HG03039 (cell line): ENCODE results near the gene CAMSAP2.

Source experiments
- ATAC-seq: cut with Tn5 transposase; IDR thresholded peaks from one replicate; pipeline ENCODE4 v1.9.1; 2021; ENCODE audit warnings: mild to moderate bottlenecking, moderate library complexity; ENCODE audit not compliant: unreplicated experiment

The CAMSAP2 gene

DNA sequence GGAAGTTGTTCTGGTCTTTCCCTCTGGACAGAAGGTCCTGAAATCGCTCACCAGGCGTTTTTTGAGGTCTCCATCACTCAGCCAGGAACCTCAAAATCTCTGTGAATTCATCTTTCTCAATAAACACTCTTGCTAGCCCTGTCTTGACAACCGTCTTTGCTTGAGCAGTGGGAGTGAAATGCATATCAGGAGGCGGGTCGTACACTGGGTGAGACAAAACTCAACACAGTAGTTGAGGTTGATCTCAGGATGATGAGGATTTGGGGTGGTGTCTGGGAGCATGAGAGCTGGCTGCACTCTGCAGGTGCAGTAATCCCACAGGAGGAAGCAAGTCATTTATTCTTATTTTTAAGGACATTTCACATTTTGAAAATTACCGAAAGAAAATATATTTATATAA lies 136.0 kb downstream of the CAMSAP2 start:
- ATAC-seq: no peak

- ATAC-seq: no peak
Observed at GRCh38 chr1:200875416-200875815, 136.7 kb downstream of the CAMSAP2 start.

- ATAC-seq: no peak
Observed at GRCh38 chr1:200877010-200877409, 138.3 kb downstream of the CAMSAP2 start.

GRCh38 chr1:200877839-200878551 lies 139.3 kb downstream of the CAMSAP2 start:
- no peak for ATAC-seq

- peak; percentile 58 for ATAC-seq
Observed at GRCh38 chr1:200880212-200880611, 141.5 kb downstream of the CAMSAP2 start.

GRCh38 chr1:200883118-200883517 lies 144.4 kb downstream of the CAMSAP2 start:
- ATAC-seq: no peak

- ATAC-seq: no peak
Observed at GRCh38 chr1:200885623-200886402, 147.1 kb downstream of the CAMSAP2 start.

GRCh38 chr1:200886594-200886993 lies 147.9 kb downstream of the CAMSAP2 start:
- ATAC-seq: no peak

- ATAC-seq: no peak
Observed at GRCh38 chr1:200887036-200887435, 148.3 kb downstream of the CAMSAP2 start.

- no peak for ATAC-seq
Observed at GRCh38 chr1:200887772-200888348, 149.2 kb downstream of the CAMSAP2 start.

- ATAC-seq: peak; percentile 84
Observed at GRCh38 chr1:200888349-200888838, 149.7 kb downstream of the CAMSAP2 start.

GRCh38 chr1:200889571-200889970 lies 150.9 kb downstream of the CAMSAP2 start:
- no peak for ATAC-seq

GRCh38 chr1:200890027-200890426 lies 151.3 kb downstream of the CAMSAP2 start:
- no peak for ATAC-seq

- no peak for ATAC-seq
Observed at GRCh38 chr1:200890818-200891773, 152.4 kb downstream of the CAMSAP2 start.

DNA sequence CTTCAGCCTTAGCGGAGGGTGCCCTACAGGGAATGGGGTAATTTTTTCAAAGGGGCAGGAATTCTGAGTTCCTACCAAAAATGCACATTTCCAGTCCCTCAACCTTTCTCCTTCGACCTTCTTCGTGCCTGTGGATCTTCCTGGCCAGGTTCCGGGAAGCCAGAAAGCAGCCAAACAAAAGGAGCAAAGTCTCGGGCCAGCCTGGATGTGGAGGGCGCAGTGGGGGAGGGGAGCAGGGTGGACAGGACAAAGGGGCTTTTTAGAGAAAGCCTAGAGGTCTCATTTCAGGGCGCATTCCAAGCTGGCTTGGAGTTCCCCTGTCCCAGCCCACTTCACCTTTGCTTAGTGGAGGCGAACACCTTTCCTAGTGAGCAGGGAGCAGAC lies 153.1 kb downstream of the CAMSAP2 start:
- ATAC-seq: no peak

DNA sequence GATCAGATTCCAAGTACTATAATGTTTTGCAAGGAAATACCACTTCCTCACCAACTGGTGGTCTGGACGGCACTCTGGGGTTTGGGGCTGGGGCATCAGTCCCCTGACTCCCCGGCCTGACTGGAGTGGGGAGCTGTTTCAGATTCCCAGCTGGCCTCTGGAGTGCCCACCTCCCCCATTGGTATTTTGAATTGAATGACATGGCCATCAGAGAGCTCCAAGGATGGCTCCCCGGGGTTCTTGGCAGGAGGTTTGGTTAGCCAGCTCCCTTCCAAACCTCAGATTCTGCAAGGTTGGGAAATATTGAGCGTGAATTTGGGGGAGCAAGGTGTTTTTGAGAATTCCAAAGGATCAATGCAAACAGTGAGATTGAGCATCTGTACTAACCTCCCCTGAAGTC lies 153.9 kb downstream of the CAMSAP2 start:
- ATAC-seq: no peak

GRCh38 chr1:200892958-200893357 lies 154.3 kb downstream of the CAMSAP2 start:
- ATAC-seq: no peak

- no peak for ATAC-seq
Observed at GRCh38 chr1:200893411-200893901, 154.8 kb downstream of the CAMSAP2 start.

DNA sequence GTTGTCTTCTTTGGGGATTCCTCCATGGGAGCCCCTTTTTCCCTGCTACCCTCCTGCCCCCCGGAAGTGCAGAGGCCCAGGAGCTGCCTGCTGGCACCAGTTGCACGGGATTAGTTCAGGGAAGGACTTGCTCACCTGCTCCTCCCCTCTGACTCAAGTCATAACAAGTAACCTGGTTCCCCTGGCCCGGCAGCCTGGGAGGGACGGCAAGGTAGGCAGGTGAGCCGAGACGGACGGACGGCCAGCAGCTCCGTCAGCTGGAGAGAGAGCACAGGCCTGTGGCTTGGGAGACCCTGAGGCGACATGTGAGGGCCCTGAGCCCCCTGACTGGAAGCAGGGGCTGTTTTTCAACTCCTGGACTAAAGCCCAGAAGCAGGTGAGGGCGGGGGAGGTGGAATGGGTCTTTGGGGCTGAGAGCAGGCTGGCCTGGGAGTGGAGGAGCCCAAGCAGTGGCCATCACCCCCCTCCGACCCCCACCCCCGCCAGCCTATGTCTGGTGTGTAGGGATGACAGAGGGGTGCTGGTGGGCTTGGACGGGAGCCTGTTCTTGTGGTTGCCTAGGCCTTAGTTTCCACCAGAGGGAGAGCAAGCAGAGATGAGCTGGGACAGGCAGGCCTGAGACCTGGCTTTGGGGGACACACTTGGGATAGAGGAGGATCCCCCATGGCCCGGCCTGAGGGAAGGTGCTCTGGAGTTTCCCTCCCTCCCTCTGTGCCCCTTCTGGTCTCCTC lies 156.2 kb downstream of the CAMSAP2 start, which contains the start of gene INAVA:
TSS of gene INAVA (plus strand) at position 189 of the 731 bp plus-strand sequence. CDS start 3,501 bp downstream, outside the sequence.
- ATAC-seq: no peak

- no peak for ATAC-seq
Observed at GRCh38 chr1:200895443-200895789, 156.7 kb downstream of the CAMSAP2 start.
